GM12878 (cell line): ENCODE measurements around the gene BRD2. TPM values are rescaled to one million over a fixed set of nuclear protein-coding genes. Genes with fewer than 3 reads are reported as not detected.

Experiments
- ASH2L ChIP-seq: fragments of 300-600, 200-600 bp; sonication (generic); IDR thresholded peaks from 2 replicates; pipeline ENCODE4 v1.6.1; 2017; ENCODE audit warnings: low read depth, mild to moderate bottlenecking, borderline replicate concordance
- BACH1 ChIP-seq: fragments of 450-650 bp; IDR thresholded peaks from 2 replicates; pipeline ENCODE4 v1.6.1; 2017; ENCODE audit warnings: mild to moderate bottlenecking, borderline replicate concordance
- CBX3 ChIP-seq: fragments of 200-600 bp; sonication (generic); IDR thresholded peaks from 2 replicates; pipeline ENCODE4 v1.6.1; 2016; ENCODE audit warnings: low read depth, borderline replicate concordance
- CEBPB ChIP-seq, 2 experiments: fragments of 150-350 bp in 1 of 2; IDR thresholded peaks; 2 replicates each; pipeline ENCODE4 v1.6.1; 2012 to 2014; ENCODE audit warnings: low read depth in 2 of 2, low read length in 2 of 2, borderline replicate concordance in 1 of 2, inconsistent platforms in 1 of 2
- CHD1 ChIP-seq: IDR thresholded peaks from 2 replicates; pipeline ENCODE4 v1.6.1; 2012; ENCODE audit warnings: low read depth, low read length, improper control_type of control experiment
- FOXM1 ChIP-seq: IDR thresholded peaks from 2 replicates; pipeline ENCODE4 v1.6.1; 2012; ENCODE audit warnings: low read depth, mild to moderate bottlenecking, inconsistent platforms, low read length, moderate library complexity
- IKZF1 ChIP-seq: fragments of 450-650 bp; conservative IDR thresholded peaks from 2 replicates; pipeline ENCODE4 v1.6.1; 2017; ENCODE audit warnings: antibody characterized with exemption, mild to moderate bottlenecking
- MTA2 ChIP-seq: fragments of 450-650 bp; IDR thresholded peaks from 2 replicates; pipeline ENCODE4 v1.6.1; 2016; ENCODE audit warnings: low read depth, mild to moderate bottlenecking, moderate library complexity
- NR2F1 ChIP-seq: fragments of 450-650 bp; conservative IDR thresholded peaks from 2 replicates; pipeline ENCODE4 v1.6.1; 2017; ENCODE audit warnings: mild to moderate bottlenecking
- RBBP5 ChIP-seq: fragments of 200-600 bp; sonication (generic); conservative IDR thresholded peaks from 2 replicates; pipeline ENCODE4 v1.6.1; 2016
- SMARCA5 ChIP-seq: fragments of 450-650 bp; IDR thresholded peaks from 2 replicates; pipeline ENCODE4 v1.6.1; 2017; ENCODE audit warnings: mild to moderate bottlenecking
- SMC3 ChIP-seq: IDR thresholded peaks from 2 replicates; pipeline ENCODE4 v1.6.1; 2011; ENCODE audit warnings: low read length, improper control_type of control experiment, borderline replicate concordance
- STAT3 ChIP-seq: IDR thresholded peaks from 2 replicates; pipeline ENCODE4 v1.6.1; 2011; ENCODE audit warnings: low read depth, low read length, improper control_type of control experiment
- TARDBP ChIP-seq: IDR thresholded peaks from 2 replicates; pipeline ENCODE4 v1.6.1; 2016; ENCODE audit warnings: borderline replicate concordance
- ZNF207 ChIP-seq: fragments of 450-650 bp; IDR thresholded peaks from 2 replicates; pipeline ENCODE4 v1.6.1; 2014; ENCODE audit warnings: antibody characterized with exemption, mild to moderate bottlenecking, borderline replicate concordance
- ZSCAN29 ChIP-seq: fragments of 450-650 bp; IDR thresholded peaks from 2 replicates; pipeline ENCODE4 v1.6.1; 2017; ENCODE audit warnings: mild to moderate bottlenecking, moderate library complexity
- polyA plus RNA-seq, 11 experiments: library from polyadenylated mRNA; depleted of rRNA in 4 of 11; unstranded in 6 of 11; stranded (reverse) in 5 of 11; fragments of >200 nt; fragmentation: Nextera tagmentation in 4 of 11; fragmentation: Illumina TruSeq in 1 of 11; extraction: Ambion mirVana in 4 of 11; extraction: Trizol in 1 of 11; gene quantifications; 1 replicate in 1 of 11; 2 replicates in 10 of 11; pipeline versions ENCODE4 v1.2.1 to v1.2.3, GENCODE V29; 2011 to 2016; ENCODE audit warnings: inconsistent platforms in 2 of 11, missing spikeins in 2 of 11, low read depth in 1 of 11
- total RNA-seq, 4 experiments: library from RNA; depleted of rRNA in 3 of 4; stranded (reverse); fragments of >200 nt in 3 of 4; fragmentation: Illumina TruSeq in 1 of 4; extraction: Trizol in 1 of 4; gene quantifications; 2 replicates each; pipeline versions ENCODE4 v1.2.1 to v1.2.3, GENCODE V29; 2013 to 2021
- TF ChIP-seq, protein P1 (sequence below): fragments of 450-650 bp; IDR thresholded peaks from 2 replicates; pipeline ENCODE4 v1.6.1; 2017; ENCODE audit warnings: mild to moderate bottlenecking, moderate library complexity
- TF ChIP-seq, protein P2 (sequence below): fragments of 450-650 bp; IDR thresholded peaks from 2 replicates; pipeline ENCODE4 v1.6.1; 2016; ENCODE audit warnings: mild to moderate bottlenecking
- TF ChIP-seq, protein P3 (sequence below), 3 experiments: IDR thresholded peaks in 2 of 3; conservative IDR thresholded peaks in 1 of 3; 2 replicates each; pipeline ENCODE4 v1.5.1; 2011; ENCODE audit warnings: low read depth in 3 of 3, low read length in 3 of 3, mild to moderate bottlenecking in 3 of 3, control low read depth in 2 of 3, moderate library complexity in 2 of 3, inconsistent platforms in 1 of 3, mixed read lengths in 1 of 3; ENCODE audit not compliant: control insufficient read depth in 2 of 3, insufficient read depth in 1 of 3; ENCODE audit errors: extremely low read depth in 1 of 3
- TF ChIP-seq, protein P4 (sequence below): fragments of 450-650 bp; formaldehyde crosslinking; IDR thresholded peaks from 2 replicates; pipeline ENCODE4 v1.4.0; 2022; ENCODE audit warnings: mild to moderate bottlenecking, moderate library complexity

The BRD2 gene
- total and polyA plus RNA-seq, 10 of the 15 experiments (the other 5 are each of a cell fraction or from before 2014, with no cell fraction given) = 32.2 to 239 (median 139) TPM

DNA sequence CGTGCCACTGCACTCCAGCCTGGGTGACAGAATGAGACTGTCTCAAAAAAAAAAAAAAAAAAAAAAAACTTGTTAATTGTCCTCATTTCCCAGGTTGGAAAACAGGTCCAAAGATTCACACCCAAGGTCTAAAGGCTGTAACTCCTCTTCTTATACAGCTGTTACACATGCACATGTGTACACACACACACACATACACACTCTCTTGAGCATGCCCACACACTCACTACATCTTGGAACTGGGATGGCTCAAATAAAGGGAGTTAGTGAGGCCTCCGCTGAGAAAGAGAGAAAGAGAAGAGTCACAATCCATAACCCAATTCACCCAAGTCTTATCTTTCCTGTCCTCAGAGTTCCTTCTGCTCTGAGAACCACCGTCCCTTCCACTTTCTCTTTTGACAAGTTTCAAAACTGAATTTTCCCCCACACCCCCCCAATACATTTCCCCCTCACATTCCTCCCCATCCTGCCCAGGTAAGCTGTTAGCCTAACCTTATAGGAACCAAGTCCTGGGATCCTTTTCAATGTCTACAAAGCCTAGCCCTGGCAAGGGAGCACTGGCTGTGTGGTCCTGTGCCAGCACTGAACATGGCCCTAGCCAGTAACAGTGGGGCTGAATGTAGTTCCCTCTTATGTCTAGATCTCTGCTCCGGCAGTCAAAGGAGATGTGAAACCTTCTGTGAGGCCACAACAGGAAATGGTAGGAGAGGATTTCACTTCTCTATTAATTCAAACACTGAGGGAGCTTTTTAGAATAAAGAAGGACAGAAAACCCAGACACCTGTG lies 24.3 kb upstream of the BRD2 start (continued):
- TF ChIP-seq, protein P1, sequence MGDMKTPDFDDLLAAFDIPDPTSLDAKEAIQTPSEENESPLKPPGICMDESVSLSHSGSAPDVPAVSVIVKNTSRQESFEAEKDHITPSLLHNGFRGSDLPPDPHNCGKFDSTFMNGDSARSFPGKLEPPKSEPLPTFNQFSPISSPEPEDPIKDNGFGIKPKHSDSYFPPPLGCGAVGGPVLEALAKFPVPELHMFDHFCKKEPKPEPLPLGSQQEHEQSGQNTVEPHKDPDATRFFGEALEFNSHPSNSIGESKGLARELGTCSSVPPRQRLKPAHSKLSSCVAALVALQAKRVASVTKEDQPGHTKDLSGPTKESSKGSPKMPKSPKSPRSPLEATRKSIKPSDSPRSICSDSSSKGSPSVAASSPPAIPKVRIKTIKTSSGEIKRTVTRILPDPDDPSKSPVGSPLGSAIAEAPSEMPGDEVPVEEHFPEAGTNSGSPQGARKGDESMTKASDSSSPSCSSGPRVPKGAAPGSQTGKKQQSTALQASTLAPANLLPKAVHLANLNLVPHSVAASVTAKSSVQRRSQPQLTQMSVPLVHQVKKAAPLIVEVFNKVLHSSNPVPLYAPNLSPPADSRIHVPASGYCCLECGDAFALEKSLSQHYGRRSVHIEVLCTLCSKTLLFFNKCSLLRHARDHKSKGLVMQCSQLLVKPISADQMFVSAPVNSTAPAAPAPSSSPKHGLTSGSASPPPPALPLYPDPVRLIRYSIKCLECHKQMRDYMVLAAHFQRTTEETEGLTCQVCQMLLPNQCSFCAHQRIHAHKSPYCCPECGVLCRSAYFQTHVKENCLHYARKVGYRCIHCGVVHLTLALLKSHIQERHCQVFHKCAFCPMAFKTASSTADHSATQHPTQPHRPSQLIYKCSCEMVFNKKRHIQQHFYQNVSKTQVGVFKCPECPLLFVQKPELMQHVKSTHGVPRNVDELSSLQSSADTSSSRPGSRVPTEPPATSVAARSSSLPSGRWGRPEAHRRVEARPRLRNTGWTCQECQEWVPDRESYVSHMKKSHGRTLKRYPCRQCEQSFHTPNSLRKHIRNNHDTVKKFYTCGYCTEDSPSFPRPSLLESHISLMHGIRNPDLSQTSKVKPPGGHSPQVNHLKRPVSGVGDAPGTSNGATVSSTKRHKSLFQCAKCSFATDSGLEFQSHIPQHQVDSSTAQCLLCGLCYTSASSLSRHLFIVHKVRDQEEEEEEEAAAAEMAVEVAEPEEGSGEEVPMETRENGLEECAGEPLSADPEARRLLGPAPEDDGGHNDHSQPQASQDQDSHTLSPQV = no peak
- TF ChIP-seq, protein P2, sequence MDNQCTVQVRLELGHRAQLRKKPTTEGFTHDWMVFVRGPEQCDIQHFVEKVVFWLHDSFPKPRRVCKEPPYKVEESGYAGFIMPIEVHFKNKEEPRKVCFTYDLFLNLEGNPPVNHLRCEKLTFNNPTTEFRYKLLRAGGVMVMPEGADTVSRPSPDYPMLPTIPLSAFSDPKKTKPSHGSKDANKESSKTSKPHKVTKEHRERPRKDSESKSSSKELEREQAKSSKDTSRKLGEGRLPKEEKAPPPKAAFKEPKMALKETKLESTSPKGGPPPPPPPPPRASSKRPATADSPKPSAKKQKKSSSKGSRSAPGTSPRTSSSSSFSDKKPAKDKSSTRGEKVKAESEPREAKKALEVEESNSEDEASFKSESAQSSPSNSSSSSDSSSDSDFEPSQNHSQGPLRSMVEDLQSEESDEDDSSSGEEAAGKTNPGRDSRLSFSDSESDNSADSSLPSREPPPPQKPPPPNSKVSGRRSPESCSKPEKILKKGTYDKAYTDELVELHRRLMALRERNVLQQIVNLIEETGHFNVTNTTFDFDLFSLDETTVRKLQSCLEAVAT = peak; percentile 58
- TF ChIP-seq TARDBP (no peak), SMARCA5 (no peak; the same call in 1 of the 2 replicates), CEBPB (IDR thresholded peaks at IDR 0.05; ENCODE audit: borderline replicate concordance in 1 of 2, low read depth in 2 of 2, low read length in 2 of 2) (peak in 1 of 2 experiments; percentile 77; a peak in 1 of 4 replicates), IKZF1 (peak; percentile 96), ZNF207 (no peak), ZSCAN29 (no peak), SMC3 (no peak), RBBP5 (no peak), MTA2 (peak; percentile 85), BACH1 (peak; percentile 92), CBX3 (no peak), NR2F1 (peak; percentile 76), CHD1 (no peak), STAT3 (no peak), ASH2L (no peak), FOXM1 (peak; percentile 92)
- TF ChIP-seq, protein P3, sequence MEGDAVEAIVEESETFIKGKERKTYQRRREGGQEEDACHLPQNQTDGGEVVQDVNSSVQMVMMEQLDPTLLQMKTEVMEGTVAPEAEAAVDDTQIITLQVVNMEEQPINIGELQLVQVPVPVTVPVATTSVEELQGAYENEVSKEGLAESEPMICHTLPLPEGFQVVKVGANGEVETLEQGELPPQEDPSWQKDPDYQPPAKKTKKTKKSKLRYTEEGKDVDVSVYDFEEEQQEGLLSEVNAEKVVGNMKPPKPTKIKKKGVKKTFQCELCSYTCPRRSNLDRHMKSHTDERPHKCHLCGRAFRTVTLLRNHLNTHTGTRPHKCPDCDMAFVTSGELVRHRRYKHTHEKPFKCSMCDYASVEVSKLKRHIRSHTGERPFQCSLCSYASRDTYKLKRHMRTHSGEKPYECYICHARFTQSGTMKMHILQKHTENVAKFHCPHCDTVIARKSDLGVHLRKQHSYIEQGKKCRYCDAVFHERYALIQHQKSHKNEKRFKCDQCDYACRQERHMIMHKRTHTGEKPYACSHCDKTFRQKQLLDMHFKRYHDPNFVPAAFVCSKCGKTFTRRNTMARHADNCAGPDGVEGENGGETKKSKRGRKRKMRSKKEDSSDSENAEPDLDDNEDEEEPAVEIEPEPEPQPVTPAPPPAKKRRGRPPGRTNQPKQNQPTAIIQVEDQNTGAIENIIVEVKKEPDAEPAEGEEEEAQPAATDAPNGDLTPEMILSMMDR (IDR thresholded peaks at IDR 0.05 in 2 of 3, conservative IDR thresholded peaks at IDR 0.05 in 1 of 3; ENCODE audit: control insufficient read depth in 2 of 3, extremely low read depth in 1 of 3, insufficient read depth in 1 of 3, low read depth in 3 of 3, low read length in 3 of 3) = no peak
- TF ChIP-seq, protein P4, sequence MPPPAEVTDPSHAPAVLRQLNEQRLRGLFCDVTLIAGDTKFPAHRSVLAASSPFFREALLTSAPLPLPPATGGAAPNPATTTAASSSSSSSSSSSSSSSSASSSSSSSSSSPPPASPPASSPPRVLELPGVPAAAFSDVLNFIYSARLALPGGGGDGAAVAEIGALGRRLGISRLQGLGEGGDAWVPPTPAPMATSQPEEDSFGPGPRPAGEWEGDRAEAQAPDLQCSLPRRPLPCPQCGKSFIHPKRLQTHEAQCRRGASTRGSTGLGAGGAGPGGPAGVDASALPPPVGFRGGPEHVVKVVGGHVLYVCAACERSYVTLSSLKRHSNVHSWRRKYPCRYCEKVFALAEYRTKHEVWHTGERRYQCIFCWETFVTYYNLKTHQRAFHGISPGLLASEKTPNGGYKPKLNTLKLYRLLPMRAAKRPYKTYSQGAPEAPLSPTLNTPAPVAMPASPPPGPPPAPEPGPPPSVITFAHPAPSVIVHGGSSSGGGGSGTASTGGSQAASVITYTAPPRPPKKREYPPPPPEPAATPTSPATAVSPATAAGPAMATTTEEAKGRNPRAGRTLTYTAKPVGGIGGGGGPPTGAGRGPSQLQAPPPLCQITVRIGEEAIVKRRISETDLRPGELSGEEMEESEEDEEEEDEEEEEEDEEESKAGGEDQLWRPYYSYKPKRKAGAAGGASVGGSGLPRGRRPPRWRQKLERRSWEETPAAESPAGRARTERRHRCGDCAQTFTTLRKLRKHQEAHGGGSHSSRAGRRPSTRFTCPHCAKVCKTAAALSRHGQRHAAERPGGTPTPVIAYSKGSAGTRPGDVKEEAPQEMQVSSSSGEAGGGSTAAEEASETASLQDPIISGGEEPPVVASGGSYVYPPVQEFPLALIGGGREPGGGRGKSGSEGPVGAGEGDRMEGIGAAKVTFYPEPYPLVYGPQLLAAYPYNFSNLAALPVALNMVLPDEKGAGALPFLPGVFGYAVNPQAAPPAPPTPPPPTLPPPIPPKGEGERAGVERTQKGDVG (CRISPR knock-in tag) = no peak
